CD4-positive, alpha-beta T cell treated with Interleukin-1 beta for 1 hour (primary cell): Measurements from ENCODE around the gene KRT222.

Source experiments
- DNase-seq, 2 donors: peaks; one replicate each; pipeline ENCODE4 v3.0.0-alpha.2; 2020 to 2022

KRT222 gene

DNA sequence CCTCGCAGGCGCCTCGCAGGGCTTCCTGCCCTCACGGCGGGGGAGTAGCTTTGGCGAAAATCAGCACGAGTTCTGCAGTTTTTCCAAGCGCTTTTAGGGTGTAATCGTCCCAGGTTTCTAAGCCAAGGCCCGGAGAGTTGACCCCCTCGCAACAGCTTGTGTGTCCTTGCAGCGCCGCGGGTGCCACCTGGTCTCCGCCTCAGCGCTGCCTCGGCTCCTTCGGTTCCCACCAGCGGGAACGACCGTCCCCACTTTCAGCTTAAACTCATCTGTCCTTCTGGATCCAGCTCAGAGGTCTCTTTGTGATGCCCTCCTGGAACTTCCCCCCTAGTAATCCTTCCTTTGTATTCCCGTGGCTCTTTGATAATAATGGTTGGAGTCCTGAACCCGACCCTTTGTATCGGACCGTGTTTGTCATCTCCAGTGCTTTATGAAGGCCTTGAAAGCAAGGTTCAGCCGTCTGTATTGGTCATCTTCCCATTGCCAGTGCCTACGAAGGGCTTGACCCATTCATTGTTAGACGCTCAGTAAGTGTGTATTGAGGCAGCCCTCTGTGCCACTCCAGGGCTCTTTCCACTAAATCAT lies 16.5 kb downstream of the KRT222 start:
- DNase-seq, result no peak

DNA sequence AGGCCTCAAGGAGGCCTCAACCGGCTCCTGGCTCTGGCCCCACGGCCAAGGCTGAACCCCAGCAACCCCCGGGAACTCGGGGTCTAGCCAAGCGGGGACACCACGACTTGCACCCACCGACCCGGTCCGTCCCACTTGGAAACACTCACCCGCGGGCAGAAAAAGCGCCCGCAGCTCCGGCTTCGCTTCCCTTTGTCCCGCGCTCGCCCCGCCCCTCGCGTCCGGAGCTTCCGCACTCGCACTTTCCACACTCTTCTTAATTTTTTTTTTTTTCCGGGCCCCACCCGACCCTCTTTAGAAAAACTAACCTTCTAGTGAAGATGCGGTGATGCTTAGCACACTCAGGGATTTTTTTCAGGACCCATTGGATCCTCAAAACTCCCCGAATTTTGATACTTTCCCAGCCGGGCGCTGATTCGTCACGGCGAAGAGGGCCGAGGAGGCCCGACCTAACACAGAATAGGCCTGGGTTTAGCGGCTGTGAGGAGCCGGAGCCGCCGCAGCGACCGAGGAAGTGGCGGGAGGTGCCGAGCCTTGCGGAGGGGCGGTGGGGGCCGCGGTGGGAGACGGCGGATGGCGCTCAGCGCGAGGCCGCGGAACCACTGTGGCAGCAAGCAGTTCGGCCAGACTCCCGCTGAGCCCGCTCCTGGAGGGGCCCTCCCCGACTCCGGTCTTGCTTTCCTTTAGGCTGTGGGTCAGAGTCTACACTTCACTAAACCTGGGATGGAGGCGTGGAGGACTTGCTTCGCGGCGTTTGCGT lies 17.2 kb downstream of the KRT222 start, which contains the start of gene SMARCE1:
Gene SMARCE1, minus strand, starts transcription at position 195 of the 760 bp plus-strand sequence. CDS start 2,016 bp downstream, outside the sequence.
- DNase-seq, result peak; percentile 78 to 80

DNA sequence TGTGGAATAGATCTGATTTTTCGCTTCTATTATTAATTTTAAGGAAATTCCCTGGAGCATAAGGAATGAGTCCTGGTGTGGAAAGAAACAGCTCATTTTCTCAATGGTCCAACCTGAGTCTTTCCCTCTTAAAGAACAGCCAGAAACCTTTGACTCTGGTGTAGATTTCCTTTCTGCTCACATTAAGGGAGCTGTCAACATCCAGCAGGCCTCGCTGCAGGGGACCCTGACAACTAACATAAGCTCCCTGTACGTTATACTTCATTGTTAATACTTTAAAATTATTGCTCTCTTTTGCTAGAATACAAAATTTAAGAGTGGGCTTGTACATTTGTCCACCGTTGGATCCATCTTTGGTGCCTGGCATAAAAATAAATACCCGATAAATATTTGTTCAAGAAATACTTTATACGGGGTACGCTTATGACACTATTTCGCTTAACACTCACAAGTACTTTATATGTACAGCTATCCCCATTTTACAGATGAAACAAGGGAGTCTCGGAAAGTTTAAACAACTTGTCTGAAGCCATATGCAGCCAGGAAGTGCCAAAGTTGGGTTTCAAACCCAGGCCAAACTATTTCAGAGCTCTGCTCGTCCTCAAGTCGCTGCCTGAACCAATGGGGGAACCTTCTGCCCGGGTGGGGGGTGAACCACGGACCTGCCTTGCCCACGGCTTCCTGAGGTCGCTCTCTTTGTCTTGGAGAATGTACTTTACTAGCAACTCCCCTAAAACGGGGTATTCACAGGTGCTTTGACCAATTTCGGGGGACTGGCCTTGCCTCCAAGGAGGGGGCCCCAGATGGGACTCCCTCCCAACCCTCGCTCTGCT lies 18.0 kb downstream of the KRT222 start:
- no peak for DNase-seq

- no peak for DNase-seq
Observed at GRCh38 chr17:40645943-40646342, 19.0 kb downstream of the KRT222 start.

DNA sequence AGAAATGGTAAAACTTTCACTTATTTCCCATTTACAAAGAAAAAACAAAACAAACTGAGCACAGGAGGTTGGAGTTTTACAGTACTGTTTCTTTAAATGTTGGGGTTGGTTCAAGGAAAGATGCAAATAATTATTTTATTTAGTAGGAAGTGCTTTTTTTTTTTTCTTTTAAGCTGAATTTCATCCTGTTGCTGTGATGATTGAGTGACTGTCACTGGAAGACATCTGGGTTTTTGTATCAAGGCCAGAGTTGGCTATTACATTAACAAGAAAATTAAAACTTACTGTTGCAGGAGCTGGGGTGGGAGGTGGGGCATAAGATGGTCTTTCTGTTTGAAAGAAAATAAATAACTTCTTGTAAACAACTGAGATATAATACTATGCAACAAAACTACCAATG lies 19.7 kb downstream of the KRT222 start:
- DNase-seq, result no peak

- no peak for DNase-seq
Observed at GRCh38 chr17:40637931-40638330, 27.0 kb downstream of the KRT222 start.

DNA sequence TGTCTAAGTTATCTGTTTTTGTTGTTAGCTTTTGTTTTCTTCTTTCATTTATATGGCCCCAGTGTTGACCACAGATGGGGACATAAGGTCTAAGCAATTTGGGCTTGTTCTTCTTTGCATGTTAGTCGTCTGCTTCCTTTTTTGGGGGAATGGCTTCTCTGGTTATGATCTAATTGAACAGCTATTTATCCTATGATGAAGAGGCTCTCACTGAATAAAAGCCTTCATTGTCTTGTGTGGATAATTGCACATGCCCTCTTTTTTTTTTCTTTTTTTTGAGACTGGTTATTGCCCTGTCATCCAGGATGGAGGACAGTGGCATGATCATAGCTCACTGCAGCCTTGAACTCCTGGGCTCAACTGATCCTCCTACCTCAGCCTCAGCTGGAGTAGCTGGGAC lies 31.1 kb downstream of the KRT222 start:
- DNase-seq, result no peak

- no peak for DNase-seq
Observed at GRCh38 chr17:40632216-40632615, 32.8 kb downstream of the KRT222 start.

DNA sequence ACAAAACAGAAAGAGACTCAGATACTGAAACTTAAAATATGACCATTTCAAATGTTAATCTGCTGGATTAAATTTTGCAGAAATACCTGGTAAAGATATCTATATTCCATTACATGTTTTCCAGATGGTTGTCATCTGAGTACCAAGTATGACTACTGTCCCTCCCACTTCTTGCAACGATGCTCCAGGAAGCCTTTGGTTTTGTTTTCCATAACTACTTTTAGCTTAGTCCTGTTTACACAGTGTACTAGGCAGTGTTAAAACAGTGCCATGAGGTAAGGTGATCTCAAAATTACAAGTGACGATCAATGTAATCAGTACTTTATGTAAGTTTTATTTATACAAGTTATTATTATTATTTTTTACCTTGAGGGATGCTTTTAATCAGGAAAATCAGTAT lies 35.1 kb downstream of the KRT222 start:
- DNase-seq, result no peak

DNA sequence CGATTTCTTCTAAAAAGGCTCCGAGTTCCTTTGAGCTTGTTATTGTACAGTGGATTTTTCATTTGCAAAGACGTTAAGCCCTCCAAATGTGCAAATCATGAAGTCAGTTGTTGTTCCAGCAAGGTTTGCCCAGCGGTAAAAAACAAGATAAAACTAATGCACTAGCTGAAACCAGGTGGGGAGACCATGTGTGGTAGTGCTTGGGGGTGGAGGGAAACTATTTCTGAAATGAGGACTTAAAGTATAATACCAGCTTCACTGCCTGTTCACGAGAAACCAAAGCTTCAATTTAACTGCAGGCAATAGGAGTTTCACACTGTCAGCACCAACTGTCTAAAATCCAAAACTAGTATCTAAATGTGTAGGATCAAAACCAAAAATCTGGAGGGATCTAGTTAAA lies 39.7 kb downstream of the KRT222 start:
- no peak for DNase-seq

DNA sequence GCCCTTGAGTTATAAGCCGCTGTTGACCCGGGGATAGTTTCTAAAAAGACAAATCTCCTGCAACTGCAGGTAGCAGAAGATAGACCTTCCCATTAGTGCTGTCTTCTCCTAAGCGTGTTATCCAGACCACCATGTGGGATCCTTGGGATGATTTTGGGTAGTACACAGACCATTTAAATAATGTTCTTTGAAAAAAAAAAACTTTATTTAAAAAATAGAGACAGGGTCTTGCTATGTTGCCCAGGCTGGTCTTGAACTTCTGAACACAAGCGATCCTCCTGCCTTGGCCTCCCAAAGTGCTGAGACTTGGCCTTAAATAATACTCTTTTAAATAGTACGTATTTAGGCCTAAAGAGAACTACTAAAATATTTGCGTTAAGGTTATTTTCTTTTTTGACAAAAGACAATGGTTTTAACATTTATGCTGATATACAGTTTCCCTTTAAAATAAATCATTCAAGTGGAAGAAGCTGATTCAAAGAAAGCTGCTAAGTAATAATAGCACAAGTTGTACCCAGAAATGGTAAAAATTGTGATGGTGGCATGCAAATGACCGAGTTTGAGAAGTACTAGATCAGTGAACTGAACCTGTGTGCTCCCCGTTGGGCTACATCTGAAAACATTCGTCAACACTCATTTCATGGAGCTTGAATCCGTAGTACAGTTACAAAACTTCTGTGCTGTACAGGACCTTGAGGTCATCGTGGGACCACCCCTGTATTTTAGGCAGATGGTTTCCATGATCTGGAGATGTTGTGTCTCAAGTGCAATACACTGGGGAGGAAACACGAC lies 41.4 kb downstream of the KRT222 start:
- DNase-seq, result no peak

GRCh38 chr17:40622509-40622928 lies 42.5 kb downstream of the KRT222 start:
- DNase-seq, result no peak

DNA sequence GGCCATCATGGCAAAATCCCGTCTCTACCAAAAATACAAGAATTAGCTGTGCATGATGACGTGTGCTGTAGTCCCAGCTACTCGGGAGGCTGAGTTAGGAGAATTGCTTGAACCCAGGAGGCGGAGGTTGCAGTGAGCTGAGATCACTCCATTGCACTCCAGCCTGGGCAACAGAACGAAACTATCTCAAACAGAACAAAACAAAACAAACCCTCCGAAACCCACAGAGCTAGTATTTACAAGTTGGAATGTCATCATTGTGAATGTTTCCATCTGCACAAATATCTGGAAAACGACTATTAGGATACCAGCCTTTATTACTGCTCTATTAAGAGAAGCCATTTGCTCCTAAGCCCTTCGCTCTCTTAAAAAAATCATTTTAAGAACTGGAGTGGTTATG lies 43.4 kb downstream of the KRT222 start:
- DNase-seq, result no peak

DNA sequence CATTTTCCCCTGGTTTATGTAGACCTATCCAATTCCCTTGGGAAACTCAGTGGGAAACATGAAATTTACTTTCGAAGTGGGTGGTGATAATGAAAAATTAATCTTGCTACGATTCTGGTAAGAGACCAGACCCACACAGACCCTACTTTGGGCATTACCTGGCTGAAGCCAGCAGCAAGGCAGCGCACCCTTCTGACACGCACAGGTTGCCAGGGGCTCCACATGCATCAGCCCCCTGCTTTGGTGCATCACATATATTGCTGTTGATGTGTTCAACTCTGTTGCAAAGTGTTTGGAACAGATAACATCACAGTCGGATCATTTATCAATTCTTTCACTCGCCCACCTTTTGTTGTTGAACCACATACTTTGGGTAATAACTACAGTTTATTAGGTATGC lies 44.0 kb downstream of the KRT222 start:
- no peak for DNase-seq

- no peak for DNase-seq
Observed at GRCh38 chr17:40618754-40619625, 46.0 kb downstream of the KRT222 start.

- DNase-seq, result no peak
Observed at GRCh38 chr17:40617678-40618240, 47.2 kb downstream of the KRT222 start.

DNA sequence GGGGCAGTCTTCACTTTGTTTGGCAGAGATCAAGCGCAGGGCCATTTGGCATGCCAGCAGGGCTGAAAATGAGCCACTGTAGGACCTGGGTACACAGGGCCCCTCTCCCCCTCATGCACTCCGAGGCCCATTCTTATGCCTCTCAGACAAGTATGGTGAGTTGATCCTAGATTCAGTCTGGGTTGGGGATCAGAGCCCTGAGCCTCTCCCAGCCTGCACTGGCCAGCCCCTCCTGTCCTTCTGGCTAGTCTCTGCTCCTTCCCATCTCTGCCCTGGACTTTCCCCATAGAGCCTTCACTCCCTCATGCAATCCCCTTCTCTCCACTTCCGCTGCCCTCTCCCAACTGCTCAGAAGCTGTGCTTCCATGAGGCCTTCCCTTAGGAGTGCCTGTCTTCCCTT lies 48.4 kb downstream of the KRT222 start:
- no peak for DNase-seq

GRCh38 chr17:40615841-40616476 lies 49.0 kb downstream of the KRT222 start:
- DNase-seq, result no peak

- DNase-seq, result peak; percentile 65 to 73
Observed at GRCh38 chr17:40615068-40615840, 49.7 kb downstream of the KRT222 start.

DNA sequence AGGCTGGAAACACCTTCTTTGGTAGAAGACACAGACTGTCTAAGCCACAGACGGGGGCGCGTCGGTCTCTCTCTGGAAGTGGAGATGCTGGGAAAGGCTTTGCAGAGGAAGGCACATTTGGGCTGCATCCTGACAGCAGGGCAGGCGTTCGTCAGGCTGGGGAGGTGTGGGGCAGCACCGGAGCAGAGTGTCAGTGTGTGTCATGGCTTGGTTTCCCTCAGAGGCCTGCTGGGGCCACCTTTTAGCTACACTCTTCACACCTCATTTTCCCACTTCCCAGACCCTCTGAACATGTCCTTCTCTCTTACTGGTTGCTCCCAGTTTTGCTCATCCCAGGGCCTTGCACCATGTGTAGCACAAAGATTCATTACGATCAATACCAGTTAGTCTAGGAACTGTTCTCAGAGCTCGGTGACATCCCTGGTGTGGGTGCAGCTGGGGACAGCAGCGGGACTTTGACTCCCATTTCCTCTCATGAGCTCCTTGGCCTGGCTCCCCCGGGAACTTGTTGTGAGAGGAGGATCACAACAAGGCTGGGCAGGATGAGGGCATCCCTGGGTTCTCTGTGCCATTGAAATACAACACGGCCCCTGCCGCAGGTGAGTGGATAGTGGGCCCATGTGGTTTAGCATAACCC lies 50.4 kb downstream of the KRT222 start:
- no peak for DNase-seq
